HFFc6 (cell line): ENCODE results near the gene HIPK2. TPM values are rescaled to one million over a fixed set of nuclear protein-coding genes. Genes with fewer than 3 reads are reported as not detected.

Experiments used
- DNase-seq: peaks from one replicate; pipeline ENCODE4 v3.0.0-alpha.2; 2018
- H3K27ac Mint-ChIP-seq: 2 replicates; pipeline ENCODE4 v1.8.0; 2020; ENCODE audit warnings: mild to moderate bottlenecking, mixed read lengths
- H3K27me3 Mint-ChIP-seq: 2 replicates; pipeline ENCODE4 v1.8.0; 2021; ENCODE audit warnings: mild to moderate bottlenecking, moderate library complexity, mixed read lengths; ENCODE audit not compliant: insufficient read depth
- H3K36me3 Mint-ChIP-seq: 2 replicates; pipeline ENCODE4 v1.8.0; 2021; ENCODE audit warnings: low read depth, mixed read lengths
- H3K4me1 Mint-ChIP-seq: 2 replicates; pipeline ENCODE4 v1.8.0; 2020; ENCODE audit warnings: low read depth, mixed read lengths
- H3K4me3 Mint-ChIP-seq: 2 replicates; pipeline ENCODE4 v1.8.0; 2020; ENCODE audit warnings: mild to moderate bottlenecking, moderate library complexity, mixed read lengths
- H3K9me3 Mint-ChIP-seq: 2 replicates; pipeline ENCODE4 v1.8.0; 2020; ENCODE audit warnings: mild to moderate bottlenecking, mixed read lengths
- CTCF ChIP-seq: fragments of 200-600 bp; sonication (generic); IDR thresholded peaks from 2 replicates; pipeline ENCODE4 v1.5.0; 2021; ENCODE audit warnings: antibody characterized with exemption, mild to moderate bottlenecking
- total RNA-seq, 6 experiments: library from RNA; stranded (reverse); fragmentation: NEBNext Ultra II Directional; extraction: Animal tissue kit (Norgen Biotek cat#: 25700); gene quantifications; 2 replicates in 1 of 6; 3 replicates in 5 of 6; pipeline ENCODE4 v1.2.3, GENCODE V29; 2021

HIPK2 gene
- total RNA-seq, 6 experiments from 2014 or later = 14.6 to 33.4 (median 31.4) TPM

GRCh38 chr7:139675127-139676125 is 102.4 kb downstream of the HIPK2 start:
- no peak for TF ChIP-seq CTCF
- no peak overlapping the region for H3K27ac Mint-ChIP-seq
- DNase-seq = no peak
- H3K9me3 Mint-ChIP-seq = peaks cover 4% of the 10 kb centered on the region; the same call in 1 of the 2 replicates
- H3K27me3 Mint-ChIP-seq = no peaks in the 10 kb centered on the region; the same call in 1 of the 2 replicates
- peaks cover 56% of the 10 kb centered on the region for H3K4me1 Mint-ChIP-seq
- no peak overlapping the region for H3K4me3 Mint-ChIP-seq
- H3K36me3 Mint-ChIP-seq = peaks cover 27% of the 10 kb centered on the region

- Mint-ChIP-seq H3K4me1 (peaks cover 49% of the 10 kb centered on the region), H3K27me3 (no peaks in the 10 kb centered on the region; the same call in 1 of the 2 replicates), H3K4me3 (no peak overlapping the region), H3K36me3 (peaks cover 27% of the 10 kb centered on the region), H3K27ac (no peak overlapping the region), H3K9me3 (peaks cover 4% of the 10 kb centered on the region; the same call in 1 of the 2 replicates)
- TF ChIP-seq CTCF = no peak
- DNase-seq = no peak
Measured at GRCh38 chr7:139674752-139675126, 103.1 kb downstream of the HIPK2 start.

DNA sequence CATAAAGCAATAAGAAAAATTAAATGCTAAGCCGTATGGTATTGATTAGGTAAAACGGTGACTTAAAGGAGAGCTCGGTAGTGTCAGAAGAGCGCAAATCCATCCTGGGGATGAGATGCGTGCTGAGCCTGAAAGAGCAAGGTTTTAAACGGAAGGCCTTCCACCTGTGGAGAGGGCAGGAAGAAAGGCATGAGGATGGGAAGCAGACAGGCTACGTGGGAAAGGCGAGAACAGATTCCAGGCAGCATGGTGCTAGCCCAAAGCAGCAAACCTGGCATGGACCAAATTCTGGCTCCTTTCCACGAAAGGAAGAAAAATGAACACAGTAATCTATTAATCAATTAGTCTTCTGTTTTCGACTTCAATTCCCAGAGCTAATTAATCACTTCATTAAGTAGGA is 103.5 kb downstream of the HIPK2 start:
- peaks cover 27% of the 10 kb centered on the region for H3K36me3 Mint-ChIP-seq
- no peak overlapping the region for H3K27ac Mint-ChIP-seq
- no peak for DNase-seq
- no peak for TF ChIP-seq CTCF
- H3K27me3 Mint-ChIP-seq = no peaks in the 10 kb centered on the region; the same call in 1 of the 2 replicates
- H3K9me3 Mint-ChIP-seq = peaks cover 4% of the 10 kb centered on the region; the same call in 1 of the 2 replicates
- H3K4me1 Mint-ChIP-seq = peaks cover 45% of the 10 kb centered on the region
- H3K4me3 Mint-ChIP-seq = no peak overlapping the region

- Mint-ChIP-seq H3K27me3 (no peaks in the 10 kb centered on the region; the same call in 1 of the 2 replicates), H3K36me3 (peaks cover 23% of the 10 kb centered on the region), H3K27ac (no peak overlapping the region), H3K4me1 (peaks cover 40% of the 10 kb centered on the region), H3K9me3 (peaks cover under 1% of the 10 kb centered on the region; the same call in 1 of the 2 replicates), H3K4me3 (no peak overlapping the region)
- TF ChIP-seq CTCF = no peak
- DNase-seq = no peak
Measured at GRCh38 chr7:139673762-139674161, 104.0 kb downstream of the HIPK2 start.

GRCh38 chr7:139673230-139673629 is 104.6 kb downstream of the HIPK2 start:
- Mint-ChIP-seq H3K27ac (no peak overlapping the region), H3K9me3 (no peaks in the 10 kb centered on the region), H3K36me3 (peaks cover 18% of the 10 kb centered on the region), H3K4me3 (no peak overlapping the region), H3K4me1 (peaks cover 38% of the 10 kb centered on the region), H3K27me3 (no peaks in the 10 kb centered on the region; the same call in 1 of the 2 replicates)
- DNase-seq = no peak
- no peak for TF ChIP-seq CTCF
